Right lobe of liver (tissue), 4 donors: Measurements from ENCODE around the gene MYO18A.

Source experiments
- POLR2A ChIP-seq: fragments of 450-650 bp; IDR thresholded peaks from one replicate; pipeline ENCODE4 v1.6.1; 2017; ENCODE audit warnings: antibody characterized with exemption, mild to moderate bottlenecking
- TF ChIP-seq, protein P1 (sequence below), 4 donors: fragments of 200-600 bp in 3 of 4; fragments of 450-650 bp in 1 of 4; IDR thresholded peaks; one replicate each; pipeline versions ENCODE4 v1.5.1 to v1.8.0; 2016 to 2022; ENCODE audit warnings: antibody characterized with exemption in 4 of 4, mild to moderate bottlenecking in 2 of 4
- donor health status: DM: no; HTN: no; CAD: no.
- donor health status: DM: no; HTN: no; CAD: no.
- donor health status: DM: no; HTN: yes; CAD: no.

DNA sequence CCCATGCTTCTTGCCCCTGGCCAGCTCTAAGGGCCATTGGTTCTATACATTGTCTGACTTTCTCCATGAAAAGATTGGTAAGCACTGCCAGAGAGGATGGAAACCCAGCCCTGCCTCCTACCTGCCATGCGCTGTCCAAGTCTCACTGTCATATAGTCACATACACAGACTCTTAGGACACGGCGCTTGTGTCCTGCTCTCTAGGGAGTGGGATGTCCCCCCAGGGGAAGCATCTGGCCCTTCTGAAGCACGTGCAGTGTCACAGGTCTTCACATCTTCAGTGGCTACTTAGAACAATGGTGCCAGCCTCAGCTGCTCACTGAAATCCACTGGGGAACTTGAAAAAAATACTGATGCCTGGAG, 38.7 kb downstream of the MYO18A start:
- TF ChIP-seq, protein P1, sequence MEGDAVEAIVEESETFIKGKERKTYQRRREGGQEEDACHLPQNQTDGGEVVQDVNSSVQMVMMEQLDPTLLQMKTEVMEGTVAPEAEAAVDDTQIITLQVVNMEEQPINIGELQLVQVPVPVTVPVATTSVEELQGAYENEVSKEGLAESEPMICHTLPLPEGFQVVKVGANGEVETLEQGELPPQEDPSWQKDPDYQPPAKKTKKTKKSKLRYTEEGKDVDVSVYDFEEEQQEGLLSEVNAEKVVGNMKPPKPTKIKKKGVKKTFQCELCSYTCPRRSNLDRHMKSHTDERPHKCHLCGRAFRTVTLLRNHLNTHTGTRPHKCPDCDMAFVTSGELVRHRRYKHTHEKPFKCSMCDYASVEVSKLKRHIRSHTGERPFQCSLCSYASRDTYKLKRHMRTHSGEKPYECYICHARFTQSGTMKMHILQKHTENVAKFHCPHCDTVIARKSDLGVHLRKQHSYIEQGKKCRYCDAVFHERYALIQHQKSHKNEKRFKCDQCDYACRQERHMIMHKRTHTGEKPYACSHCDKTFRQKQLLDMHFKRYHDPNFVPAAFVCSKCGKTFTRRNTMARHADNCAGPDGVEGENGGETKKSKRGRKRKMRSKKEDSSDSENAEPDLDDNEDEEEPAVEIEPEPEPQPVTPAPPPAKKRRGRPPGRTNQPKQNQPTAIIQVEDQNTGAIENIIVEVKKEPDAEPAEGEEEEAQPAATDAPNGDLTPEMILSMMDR (IDR thresholded peaks at IDR 0.05), result no peak
- TF ChIP-seq POLR2A, result no peak
